ENCODE results near the gene DCST2.

Gene DCST2

DNA sequence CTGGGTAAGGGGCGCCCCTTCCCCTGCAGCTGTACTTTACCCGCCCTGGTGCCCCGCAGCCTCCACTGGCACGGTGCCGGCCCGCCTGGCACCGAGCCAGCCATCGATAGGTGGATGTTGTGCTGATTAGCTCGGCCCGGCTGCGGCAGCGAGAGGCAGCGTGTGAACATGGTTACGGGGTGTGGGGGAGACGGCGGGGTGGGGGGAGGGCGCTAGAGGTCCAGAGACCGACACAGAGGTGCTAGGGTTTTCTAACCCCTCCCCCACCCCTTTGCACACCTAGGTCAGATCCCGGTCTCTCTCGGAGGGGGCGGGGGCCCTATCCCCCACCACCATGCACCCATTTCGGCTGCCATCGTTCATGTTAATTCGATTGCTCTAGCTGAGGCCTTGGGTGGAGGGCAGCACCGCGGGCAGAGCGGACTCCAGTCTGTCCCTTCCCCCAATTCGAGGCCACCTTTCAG lies 36.6 kb upstream of the DCST2 start:
- no peak for DNase-seq (ENCODE audit: low read depth in 1 of 2, low spot score in 1 of 2)
- Histone ChIP-seq H3K27ac (replicated peaks) (no peak overlapping the region), H3K4me3 (replicated peaks; ENCODE audit: insufficient read depth, low read length) (no peak overlapping the region), H3K27me3 (ENCODE audit: insufficient read depth, poor library complexity, severe bottlenecking) (peaks cover 2% of the 10 kb centered on the region)
- TF ChIP-seq, protein P1, sequence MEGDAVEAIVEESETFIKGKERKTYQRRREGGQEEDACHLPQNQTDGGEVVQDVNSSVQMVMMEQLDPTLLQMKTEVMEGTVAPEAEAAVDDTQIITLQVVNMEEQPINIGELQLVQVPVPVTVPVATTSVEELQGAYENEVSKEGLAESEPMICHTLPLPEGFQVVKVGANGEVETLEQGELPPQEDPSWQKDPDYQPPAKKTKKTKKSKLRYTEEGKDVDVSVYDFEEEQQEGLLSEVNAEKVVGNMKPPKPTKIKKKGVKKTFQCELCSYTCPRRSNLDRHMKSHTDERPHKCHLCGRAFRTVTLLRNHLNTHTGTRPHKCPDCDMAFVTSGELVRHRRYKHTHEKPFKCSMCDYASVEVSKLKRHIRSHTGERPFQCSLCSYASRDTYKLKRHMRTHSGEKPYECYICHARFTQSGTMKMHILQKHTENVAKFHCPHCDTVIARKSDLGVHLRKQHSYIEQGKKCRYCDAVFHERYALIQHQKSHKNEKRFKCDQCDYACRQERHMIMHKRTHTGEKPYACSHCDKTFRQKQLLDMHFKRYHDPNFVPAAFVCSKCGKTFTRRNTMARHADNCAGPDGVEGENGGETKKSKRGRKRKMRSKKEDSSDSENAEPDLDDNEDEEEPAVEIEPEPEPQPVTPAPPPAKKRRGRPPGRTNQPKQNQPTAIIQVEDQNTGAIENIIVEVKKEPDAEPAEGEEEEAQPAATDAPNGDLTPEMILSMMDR (IDR thresholded peaks at IDR 0.05; ENCODE audit: insufficient read depth, low read length), result no peak
- no peak for TF ChIP-seq POLR2AphosphoS5 (IDR thresholded peaks at IDR 0.05; ENCODE audit: low read depth)
- no peak for TF ChIP-seq SPI1 (IDR thresholded peaks at IDR 0.05; ENCODE audit: borderline replicate concordance, low read depth)
- TF ChIP-seq, protein P2, sequence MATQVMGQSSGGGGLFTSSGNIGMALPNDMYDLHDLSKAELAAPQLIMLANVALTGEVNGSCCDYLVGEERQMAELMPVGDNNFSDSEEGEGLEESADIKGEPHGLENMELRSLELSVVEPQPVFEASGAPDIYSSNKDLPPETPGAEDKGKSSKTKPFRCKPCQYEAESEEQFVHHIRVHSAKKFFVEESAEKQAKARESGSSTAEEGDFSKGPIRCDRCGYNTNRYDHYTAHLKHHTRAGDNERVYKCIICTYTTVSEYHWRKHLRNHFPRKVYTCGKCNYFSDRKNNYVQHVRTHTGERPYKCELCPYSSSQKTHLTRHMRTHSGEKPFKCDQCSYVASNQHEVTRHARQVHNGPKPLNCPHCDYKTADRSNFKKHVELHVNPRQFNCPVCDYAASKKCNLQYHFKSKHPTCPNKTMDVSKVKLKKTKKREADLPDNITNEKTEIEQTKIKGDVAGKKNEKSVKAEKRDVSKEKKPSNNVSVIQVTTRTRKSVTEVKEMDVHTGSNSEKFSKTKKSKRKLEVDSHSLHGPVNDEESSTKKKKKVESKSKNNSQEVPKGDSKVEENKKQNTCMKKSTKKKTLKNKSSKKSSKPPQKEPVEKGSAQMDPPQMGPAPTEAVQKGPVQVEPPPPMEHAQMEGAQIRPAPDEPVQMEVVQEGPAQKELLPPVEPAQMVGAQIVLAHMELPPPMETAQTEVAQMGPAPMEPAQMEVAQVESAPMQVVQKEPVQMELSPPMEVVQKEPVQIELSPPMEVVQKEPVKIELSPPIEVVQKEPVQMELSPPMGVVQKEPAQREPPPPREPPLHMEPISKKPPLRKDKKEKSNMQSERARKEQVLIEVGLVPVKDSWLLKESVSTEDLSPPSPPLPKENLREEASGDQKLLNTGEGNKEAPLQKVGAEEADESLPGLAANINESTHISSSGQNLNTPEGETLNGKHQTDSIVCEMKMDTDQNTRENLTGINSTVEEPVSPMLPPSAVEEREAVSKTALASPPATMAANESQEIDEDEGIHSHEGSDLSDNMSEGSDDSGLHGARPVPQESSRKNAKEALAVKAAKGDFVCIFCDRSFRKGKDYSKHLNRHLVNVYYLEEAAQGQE (IDR thresholded peaks at IDR 0.05; ENCODE audit: insufficient replicate concordance, low read depth), result no peak
- TF ChIP-seq GABPA (IDR thresholded peaks at IDR 0.05; ENCODE audit: low read depth), result no peak

DNA sequence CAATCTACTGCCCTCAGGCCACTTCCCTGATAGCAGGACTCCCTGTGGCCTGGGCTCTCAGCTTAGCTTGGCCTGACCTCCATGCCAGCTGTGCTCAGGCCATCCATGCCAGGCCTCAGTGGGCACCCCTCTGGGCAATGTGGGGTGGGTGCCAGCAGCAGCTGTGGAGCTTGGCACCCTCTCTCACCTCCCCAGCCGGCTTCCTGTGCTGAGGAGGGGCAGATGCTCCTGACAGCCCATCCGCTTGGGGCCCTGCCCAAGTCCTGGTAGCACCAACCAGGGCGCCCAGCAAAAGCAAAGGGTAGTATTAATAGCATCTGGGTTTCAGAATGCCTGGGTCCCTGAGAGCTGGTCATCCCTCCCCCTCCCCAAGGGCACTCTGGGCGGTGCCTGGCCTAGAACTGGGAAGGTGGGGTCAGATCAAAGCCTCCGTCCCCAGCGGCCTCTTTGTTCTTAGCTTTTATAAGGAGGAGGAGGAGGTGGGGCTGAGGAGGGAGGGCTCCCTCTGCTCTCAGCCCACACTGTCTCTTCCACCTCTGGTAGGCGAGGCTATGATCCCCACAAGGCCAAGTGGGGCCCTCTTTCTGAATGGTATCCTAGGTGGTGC lies 36.1 kb upstream of the DCST2 start:
- Histone ChIP-seq H3K27me3 (ENCODE audit: insufficient read depth, poor library complexity, severe bottlenecking) (peaks cover 2% of the 10 kb centered on the region), H3K4me3 (replicated peaks; ENCODE audit: insufficient read depth, low read length) (no peak overlapping the region), H3K27ac (replicated peaks) (no peak overlapping the region)
- no peak for TF ChIP-seq SPI1 (IDR thresholded peaks at IDR 0.05; ENCODE audit: borderline replicate concordance, low read depth)
- TF ChIP-seq, protein P2 (IDR thresholded peaks at IDR 0.05; ENCODE audit: insufficient replicate concordance, low read depth), result no peak
- no peak for TF ChIP-seq GABPA (IDR thresholded peaks at IDR 0.05; ENCODE audit: low read depth)
- TF ChIP-seq, protein P1 (IDR thresholded peaks at IDR 0.05; ENCODE audit: insufficient read depth, low read length), result no peak
- TF ChIP-seq POLR2AphosphoS5 (IDR thresholded peaks at IDR 0.05; ENCODE audit: low read depth), result no peak
- no peak for DNase-seq (ENCODE audit: low read depth in 1 of 2, low spot score in 1 of 2)

DNA sequence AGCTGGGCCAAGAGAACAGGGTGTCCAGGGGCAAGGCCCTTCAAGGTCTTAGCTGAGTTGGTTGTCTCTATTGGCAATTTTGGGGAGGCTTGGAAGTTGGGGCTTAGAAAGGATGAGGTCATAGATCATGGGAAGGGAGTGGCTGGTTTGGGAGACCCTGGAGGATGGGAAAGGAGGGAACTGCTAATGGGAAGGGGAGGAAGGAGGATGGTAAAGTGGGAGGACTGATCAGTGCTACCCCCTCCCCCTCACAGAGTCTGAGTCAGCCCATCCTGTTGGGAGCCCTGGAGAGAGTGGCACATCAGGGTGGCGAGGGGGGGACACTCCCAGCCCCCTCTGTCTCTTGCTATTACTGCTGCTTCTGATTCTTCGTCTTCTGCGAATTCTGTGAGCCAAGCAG lies 35.0 kb upstream of the DCST2 start:
- H3K4me3 ChIP-seq (replicated peaks; ENCODE audit: insufficient read depth, low read length), result no peak overlapping the region
- no peak overlapping the region for H3K27ac ChIP-seq (replicated peaks)
- DNase-seq (ENCODE audit: low read depth in 1 of 2, low spot score in 1 of 2), result no peak
- TF ChIP-seq GABPA (IDR thresholded peaks at IDR 0.05; ENCODE audit: low read depth) (no peak), POLR2AphosphoS5 (IDR thresholded peaks at IDR 0.05; ENCODE audit: low read depth) (no peak), SPI1 (IDR thresholded peaks at IDR 0.05; ENCODE audit: borderline replicate concordance, low read depth) (no peak)
- TF ChIP-seq, protein P2 (IDR thresholded peaks at IDR 0.05; ENCODE audit: insufficient replicate concordance, low read depth), result no peak
- TF ChIP-seq, protein P1 (IDR thresholded peaks at IDR 0.05; ENCODE audit: insufficient read depth, low read length), result no peak
- peaks cover 2% of the 10 kb centered on the region for H3K27me3 ChIP-seq (ENCODE audit: insufficient read depth, poor library complexity, severe bottlenecking)
